Measurements from ENCODE around the gene CCDC7.
"Not testable (repeated sequence)": the region's sequence is repeated elsewhere in the genome, so short reads cannot be mapped to it uniquely, and the experiment has no call there.

CCDC7 gene

DNA sequence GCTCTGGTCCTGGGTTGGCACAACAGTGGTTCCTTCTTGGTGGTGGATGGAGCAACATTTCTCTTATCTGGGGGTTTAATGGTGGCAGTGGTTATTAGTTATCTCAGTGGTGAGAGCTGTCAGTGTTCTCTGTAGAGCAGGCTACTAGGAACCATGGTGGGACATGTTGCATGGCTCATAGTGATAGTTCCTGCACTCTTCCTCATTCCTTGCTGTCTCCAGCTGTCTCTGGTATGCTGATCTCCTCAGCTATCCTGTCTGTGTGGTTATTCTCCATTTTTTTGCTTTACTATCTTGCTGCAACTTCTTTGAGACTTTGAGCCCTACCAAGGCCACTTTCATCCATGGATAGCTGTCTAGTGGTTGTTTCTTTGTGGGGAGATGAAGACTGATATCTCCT lies 44.0 kb downstream of the CCDC7 start:
- no peaks in the 10 kb centered on the region for H3K9me3 ChIP-seq (ENCODE audit: control insufficient read depth, low read length)
- no peaks in the 10 kb centered on the region for H3K27me3 ChIP-seq (ENCODE audit: control insufficient read depth, insufficient read depth, low read length, poor library complexity, severe bottlenecking)
- no peaks in the 10 kb centered on the region for H3K4me1 ChIP-seq (ENCODE audit: control insufficient read depth, insufficient read depth, low read length)
- H3K27ac ChIP-seq (ENCODE audit: insufficient read depth, low read depth, low read length, poor library complexity, severe bottlenecking): no peak overlapping the region
- no peak overlapping the region for H3K4me3 ChIP-seq (ENCODE audit: insufficient read depth, low read depth, low read length)
- no peaks in the 10 kb centered on the region for H3K36me3 ChIP-seq (ENCODE audit: control insufficient read depth, insufficient read depth, low read length)

DNA sequence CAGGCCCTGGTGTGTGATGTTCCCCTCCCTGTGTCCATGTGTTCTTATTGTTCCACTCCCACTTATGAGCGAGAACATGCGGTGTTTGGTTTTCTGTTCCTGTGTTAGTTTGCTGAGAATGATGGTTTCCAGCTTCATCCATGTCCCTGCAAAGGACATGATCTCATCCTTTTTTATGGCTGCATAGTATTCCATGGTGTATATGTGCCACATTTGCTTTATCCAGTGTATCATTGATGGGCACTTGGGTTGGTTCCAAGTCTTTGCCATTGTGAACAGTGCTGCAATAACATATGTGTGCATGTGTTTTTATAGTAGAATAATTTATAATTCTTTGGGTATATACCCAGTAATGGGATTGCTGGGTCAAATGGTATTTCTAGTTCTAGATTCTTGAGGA lies 48.6 kb downstream of the CCDC7 start:
- H3K9me3 ChIP-seq (ENCODE audit: control insufficient read depth, low read length); H3K27ac ChIP-seq (ENCODE audit: insufficient read depth, low read depth, low read length, poor library complexity, severe bottlenecking); H3K4me3 ChIP-seq (ENCODE audit: insufficient read depth, low read depth, low read length); H3K36me3 ChIP-seq (ENCODE audit: control insufficient read depth, insufficient read depth, low read length); H3K4me1 ChIP-seq (ENCODE audit: control insufficient read depth, insufficient read depth, low read length); H3K27me3 ChIP-seq (ENCODE audit: control insufficient read depth, insufficient read depth, low read length, poor library complexity, severe bottlenecking): not testable (repeated sequence)
- WGBS, 2 experiments: 70% methylated on average over 2 of the region's 2 CpGs; no CpG with 5 or more reads in 1 of the 2 experiments

DNA sequence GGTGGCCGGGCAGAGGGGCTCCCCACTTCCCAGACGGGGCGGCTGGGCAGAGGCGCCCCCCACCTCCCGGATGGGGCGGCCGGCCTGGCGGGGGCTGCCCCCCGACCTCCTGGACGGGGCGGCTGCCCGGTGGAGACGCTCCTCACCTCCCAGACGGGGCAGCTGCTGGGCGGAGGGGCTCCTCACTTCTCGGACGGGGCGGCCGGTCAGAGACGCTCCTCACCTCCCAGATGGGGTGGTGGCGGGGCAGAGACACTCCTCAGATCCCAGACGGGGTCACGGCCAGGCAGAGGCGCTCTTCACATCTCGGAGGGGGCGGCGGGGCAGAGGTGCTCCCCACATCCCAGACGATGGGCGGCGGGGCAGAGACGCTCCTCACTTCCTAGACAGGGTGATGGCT lies 54.2 kb downstream of the CCDC7 start:
- WGBS, 2 experiments: 95 to 97% methylated on average over 31 of the region's 31 CpGs
- not testable (repeated sequence) for H3K4me1 ChIP-seq (ENCODE audit: control insufficient read depth, insufficient read depth, low read length); H3K36me3 ChIP-seq (ENCODE audit: control insufficient read depth, insufficient read depth, low read length); H3K27me3 ChIP-seq (ENCODE audit: control insufficient read depth, insufficient read depth, low read length, poor library complexity, severe bottlenecking); H3K9me3 ChIP-seq (ENCODE audit: control insufficient read depth, low read length); H3K27ac ChIP-seq (ENCODE audit: insufficient read depth, low read depth, low read length, poor library complexity, severe bottlenecking); H3K4me3 ChIP-seq (ENCODE audit: insufficient read depth, low read depth, low read length)

DNA sequence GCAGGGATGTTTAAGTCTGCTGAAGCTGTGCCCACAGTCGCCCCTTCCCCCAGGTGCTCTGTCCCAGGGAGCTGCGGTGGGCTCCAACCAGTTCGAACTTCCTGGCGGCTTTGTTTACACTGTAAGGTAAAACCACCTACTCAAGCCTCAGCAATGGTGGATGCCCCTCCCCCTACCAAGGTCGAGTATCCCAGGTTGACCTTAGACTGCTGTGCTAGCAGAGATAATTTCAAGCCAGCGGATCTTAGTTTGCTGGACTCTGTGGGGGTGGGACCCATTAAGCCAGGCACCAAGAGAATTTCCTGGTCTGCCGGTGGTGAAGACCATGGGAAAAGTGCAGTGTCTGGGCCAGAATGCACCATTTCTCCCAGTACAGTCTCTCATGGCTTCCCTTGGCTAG lies 56.0 kb downstream of the CCDC7 start:
- H3K27ac ChIP-seq (ENCODE audit: insufficient read depth, low read depth, low read length, poor library complexity, severe bottlenecking): no peak overlapping the region
- 82 to 89% methylated on average over 7 of the region's 7 CpGs for WGBS, 2 experiments
- H3K27me3 ChIP-seq (ENCODE audit: control insufficient read depth, insufficient read depth, low read length, poor library complexity, severe bottlenecking): no peaks in the 10 kb centered on the region
- no peak overlapping the region for H3K4me3 ChIP-seq (ENCODE audit: insufficient read depth, low read depth, low read length)
- no peaks in the 10 kb centered on the region for H3K4me1 ChIP-seq (ENCODE audit: control insufficient read depth, insufficient read depth, low read length)
- H3K36me3 ChIP-seq (ENCODE audit: control insufficient read depth, insufficient read depth, low read length): no peaks in the 10 kb centered on the region
- no peaks in the 10 kb centered on the region for H3K9me3 ChIP-seq (ENCODE audit: control insufficient read depth, low read length)

DNA sequence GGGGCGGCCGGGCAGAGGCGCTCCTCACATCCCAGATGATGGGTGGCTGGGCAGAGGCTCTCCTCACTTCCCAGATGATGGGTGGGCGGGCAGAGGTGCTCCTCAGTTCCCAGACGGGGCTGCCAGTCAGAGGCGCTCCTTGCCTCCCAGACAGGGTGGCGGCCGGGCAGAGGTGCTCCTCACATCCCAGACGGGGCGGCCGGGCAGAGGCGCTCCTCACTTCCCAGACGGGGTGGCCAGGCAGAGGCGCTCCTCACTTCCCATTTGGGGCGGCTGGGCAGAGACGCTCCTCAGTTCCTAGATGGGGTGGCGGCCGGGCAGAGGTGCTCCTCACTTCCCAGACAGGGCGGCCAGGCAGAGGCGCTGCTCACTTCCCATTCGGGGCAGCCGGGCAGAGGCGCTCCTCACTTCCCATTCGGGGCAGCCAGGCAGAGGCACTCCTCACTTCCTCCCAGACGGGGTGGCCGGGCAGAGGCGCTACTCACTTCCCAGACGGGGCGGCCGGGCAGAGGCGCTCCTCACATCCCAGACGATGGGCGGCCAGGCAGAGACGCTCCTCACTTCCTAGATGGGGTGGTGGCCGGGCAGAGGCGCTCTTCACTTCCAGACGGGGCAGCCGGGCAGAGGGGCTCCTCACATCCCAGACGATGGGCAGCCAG lies 60.0 kb downstream of the CCDC7 start:
- not testable (repeated sequence) for H3K27ac ChIP-seq (ENCODE audit: insufficient read depth, low read depth, low read length, poor library complexity, severe bottlenecking); H3K27me3 ChIP-seq (ENCODE audit: control insufficient read depth, insufficient read depth, low read length, poor library complexity, severe bottlenecking); H3K36me3 ChIP-seq (ENCODE audit: control insufficient read depth, insufficient read depth, low read length); H3K4me3 ChIP-seq (ENCODE audit: insufficient read depth, low read depth, low read length); H3K4me1 ChIP-seq (ENCODE audit: control insufficient read depth, insufficient read depth, low read length); H3K9me3 ChIP-seq (ENCODE audit: control insufficient read depth, low read length)
- whole genome bisulfite sequencing, 2 experiments: 93% methylated on average over 39 of the region's 39 CpGs

DNA sequence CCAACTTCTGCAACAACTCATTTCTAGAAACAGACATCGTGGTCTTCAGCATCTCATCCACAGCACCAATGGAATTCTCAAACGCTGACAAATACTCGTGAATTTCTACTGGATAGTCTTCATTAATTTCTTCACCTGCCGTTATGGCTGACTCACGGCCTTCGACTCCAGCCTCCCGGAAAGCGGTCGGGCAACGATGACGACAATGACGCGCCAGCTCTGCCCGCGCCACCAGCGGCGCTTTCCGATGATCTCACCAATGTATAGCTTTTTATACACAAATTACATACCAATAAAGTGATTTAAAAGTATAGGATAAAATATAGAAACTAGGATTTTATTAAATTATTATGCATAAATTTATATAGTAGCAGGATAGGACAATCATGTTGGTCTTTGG lies 65.7 kb downstream of the CCDC7 start:
- Histone ChIP-seq H3K4me1 (ENCODE audit: control insufficient read depth, insufficient read depth, low read length) (no peaks in the 10 kb centered on the region), H3K27me3 (ENCODE audit: control insufficient read depth, insufficient read depth, low read length, poor library complexity, severe bottlenecking) (no peaks in the 10 kb centered on the region), H3K36me3 (ENCODE audit: control insufficient read depth, insufficient read depth, low read length) (no peaks in the 10 kb centered on the region), H3K4me3 (ENCODE audit: insufficient read depth, low read depth, low read length) (no peak overlapping the region), H3K27ac (ENCODE audit: insufficient read depth, low read depth, low read length, poor library complexity, severe bottlenecking) (no peak overlapping the region), H3K9me3 (ENCODE audit: control insufficient read depth, low read length) (no peaks in the 10 kb centered on the region)
- WGBS, 2 experiments: 92% methylated on average over 17 to 18 of the region's 18 CpGs

DNA sequence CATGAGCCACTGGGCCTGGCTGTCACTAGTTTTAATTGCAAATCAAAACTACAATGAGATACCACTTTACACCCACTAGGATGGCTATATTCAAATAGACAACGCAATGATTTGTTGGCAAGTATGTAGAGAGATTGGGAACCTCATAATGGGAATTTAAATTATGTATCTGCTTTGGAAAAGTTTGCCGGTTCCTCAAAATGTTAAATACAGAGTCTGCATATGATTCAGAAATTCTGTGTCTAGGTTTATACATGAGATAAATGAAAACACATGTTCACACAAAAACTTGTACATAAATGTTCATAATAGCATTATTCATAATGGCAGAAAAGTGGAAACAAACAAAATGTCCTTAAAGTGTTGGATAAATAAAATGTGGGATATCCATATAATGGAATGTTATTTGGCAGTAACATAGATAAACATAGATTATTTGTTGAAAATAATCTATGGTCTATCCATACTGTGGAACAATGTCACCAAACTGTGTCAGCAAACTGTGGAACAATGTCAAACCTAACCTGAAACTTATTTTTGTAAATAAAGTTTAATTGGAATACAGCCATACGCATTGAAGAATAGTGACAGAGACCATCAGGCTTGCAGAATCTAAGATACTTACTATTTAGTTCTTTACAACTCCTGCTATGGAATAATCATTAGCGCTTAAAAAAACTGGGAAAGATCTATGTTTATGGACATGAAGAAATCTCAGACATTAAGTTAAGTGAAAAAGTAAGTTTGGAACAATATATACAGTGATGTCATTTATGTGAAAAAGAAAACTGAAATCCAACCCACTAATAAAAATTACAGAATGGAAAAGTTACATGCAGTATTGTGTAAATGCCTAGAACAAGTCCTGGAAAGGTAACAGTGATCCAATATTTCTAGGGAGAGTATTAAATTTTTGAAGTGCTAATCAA lies 70.9 kb downstream of the CCDC7 start:
- Histone ChIP-seq H3K9me3 (ENCODE audit: control insufficient read depth, low read length) (no peaks in the 10 kb centered on the region), H3K4me3 (ENCODE audit: insufficient read depth, low read depth, low read length) (no peak overlapping the region), H3K36me3 (ENCODE audit: control insufficient read depth, insufficient read depth, low read length) (no peaks in the 10 kb centered on the region), H3K27ac (ENCODE audit: insufficient read depth, low read depth, low read length, poor library complexity, severe bottlenecking) (no peak overlapping the region), H3K27me3 (ENCODE audit: control insufficient read depth, insufficient read depth, low read length, poor library complexity, severe bottlenecking) (no peaks in the 10 kb centered on the region), H3K4me1 (ENCODE audit: control insufficient read depth, insufficient read depth, low read length) (no peaks in the 10 kb centered on the region)
- WGBS, 2 experiments: 90 to 92% methylated on average over 3 to 4 of the region's 4 CpGs

DNA sequence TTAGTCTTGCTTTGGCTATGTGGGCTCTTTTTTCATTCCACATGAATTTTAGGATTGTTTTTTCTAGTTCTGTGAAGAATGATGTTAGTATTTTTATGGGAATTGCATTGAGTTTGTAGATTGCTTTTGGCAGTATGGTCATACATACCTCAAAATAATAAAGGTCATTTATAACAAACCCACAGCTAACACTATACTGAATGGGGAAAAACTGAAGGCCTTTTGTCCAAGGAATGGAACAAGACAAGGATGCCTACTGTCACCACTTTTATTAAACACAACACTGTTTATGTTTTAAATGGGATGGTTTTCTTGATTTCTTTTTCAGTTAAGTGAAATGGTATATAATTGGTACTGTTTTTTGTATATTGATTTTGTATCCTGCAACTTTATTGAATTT lies 84.3 kb downstream of the CCDC7 start:
- Histone ChIP-seq H3K27me3 (ENCODE audit: control insufficient read depth, insufficient read depth, low read length, poor library complexity, severe bottlenecking) (no peaks in the 10 kb centered on the region), H3K4me1 (ENCODE audit: control insufficient read depth, insufficient read depth, low read length) (no peaks in the 10 kb centered on the region), H3K9me3 (ENCODE audit: control insufficient read depth, low read length) (no peaks in the 10 kb centered on the region), H3K36me3 (ENCODE audit: control insufficient read depth, insufficient read depth, low read length) (no peaks in the 10 kb centered on the region), H3K27ac (ENCODE audit: insufficient read depth, low read depth, low read length, poor library complexity, severe bottlenecking) (no peak overlapping the region), H3K4me3 (ENCODE audit: insufficient read depth, low read depth, low read length) (no peak overlapping the region)

DNA sequence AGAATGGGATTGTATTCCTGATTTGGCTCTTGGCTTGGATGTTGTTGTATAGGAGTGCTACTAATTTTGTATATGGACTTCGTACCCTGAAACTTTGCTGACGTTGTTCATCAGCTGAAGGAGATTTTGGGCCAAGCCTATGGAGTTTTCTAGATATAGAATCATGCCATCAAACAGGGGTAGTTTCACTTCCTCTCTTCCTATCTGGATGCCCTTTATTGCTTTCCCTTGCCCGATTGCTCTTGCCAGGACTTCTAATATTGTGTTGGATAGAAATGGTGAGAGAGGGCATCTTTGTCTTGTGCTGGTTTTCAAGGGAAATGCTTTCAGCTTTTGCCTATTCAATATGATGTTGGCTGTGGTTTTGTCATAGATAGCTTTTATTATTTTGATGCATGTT lies 92.3 kb downstream of the CCDC7 start:
- no peaks in the 10 kb centered on the region for H3K4me1 ChIP-seq (ENCODE audit: control insufficient read depth, insufficient read depth, low read length)

DNA sequence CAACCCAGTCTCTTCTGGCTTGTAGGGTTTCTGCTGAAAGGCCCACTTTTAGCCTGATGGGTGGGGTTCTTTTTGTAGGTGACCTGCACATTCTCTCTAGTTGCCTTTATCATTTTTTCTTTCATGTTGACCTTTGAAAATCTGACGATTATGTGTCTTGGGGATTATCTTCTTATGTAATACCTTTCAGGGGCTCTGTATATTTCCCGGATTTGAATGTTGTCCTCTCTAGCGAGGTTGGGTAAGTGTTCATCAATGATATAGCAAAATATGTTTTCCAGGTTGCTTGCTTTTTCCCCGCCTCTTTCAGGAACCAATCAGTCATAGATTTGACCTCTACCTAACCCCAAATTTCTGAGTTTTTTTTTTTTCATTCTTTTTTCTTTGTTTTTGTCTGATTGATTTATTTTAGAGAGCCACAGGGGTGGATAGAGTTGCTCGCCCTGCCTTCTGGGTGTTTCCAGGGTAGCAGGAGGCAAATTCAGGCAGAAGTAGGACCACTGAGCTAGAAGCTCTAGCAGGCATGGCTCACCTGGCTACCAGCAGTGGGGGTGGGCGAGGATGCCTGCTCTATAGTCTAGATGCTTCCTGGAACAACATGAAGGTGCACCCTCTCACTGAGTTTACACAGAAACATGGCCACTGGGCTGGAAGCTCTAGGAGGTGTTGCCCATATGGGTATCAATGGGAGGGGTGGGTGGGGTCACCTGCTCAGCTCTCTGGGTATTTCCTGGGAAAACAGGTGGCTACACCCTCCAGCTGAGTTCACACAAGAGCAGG lies 94.9 kb downstream of the CCDC7 start:
- WGBS, 2 experiments: 90 to 93% methylated on average over 4 to 6 of the region's 6 CpGs
- Histone ChIP-seq H3K27me3 (ENCODE audit: control insufficient read depth, insufficient read depth, low read length, poor library complexity, severe bottlenecking) (no peaks in the 10 kb centered on the region), H3K4me3 (ENCODE audit: insufficient read depth, low read depth, low read length) (no peak overlapping the region), H3K36me3 (ENCODE audit: control insufficient read depth, insufficient read depth, low read length) (no peaks in the 10 kb centered on the region), H3K9me3 (ENCODE audit: control insufficient read depth, low read length) (no peaks in the 10 kb centered on the region), H3K4me1 (ENCODE audit: control insufficient read depth, insufficient read depth, low read length) (no peaks in the 10 kb centered on the region), H3K27ac (ENCODE audit: insufficient read depth, low read depth, low read length, poor library complexity, severe bottlenecking) (no peak overlapping the region)

More for the DNA sequence above, 92.3 kb downstream of the CCDC7 start:
- H3K4me3 ChIP-seq (ENCODE audit: insufficient read depth, low read depth, low read length): no peak overlapping the region
- no peaks in the 10 kb centered on the region for H3K27me3 ChIP-seq (ENCODE audit: control insufficient read depth, insufficient read depth, low read length, poor library complexity, severe bottlenecking)
- no peaks in the 10 kb centered on the region for H3K9me3 ChIP-seq (ENCODE audit: control insufficient read depth, low read length)
- 84 to 93% methylated on average over 3 of the region's 3 CpGs for whole genome bisulfite sequencing, 2 experiments
- H3K27ac ChIP-seq (ENCODE audit: insufficient read depth, low read depth, low read length, poor library complexity, severe bottlenecking): no peak overlapping the region
- H3K36me3 ChIP-seq (ENCODE audit: control insufficient read depth, insufficient read depth, low read length): no peaks in the 10 kb centered on the region

All from ectodermal cell (in vitro differentiated cells).